Measurements from ENCODE around the gene HMGN2. TPM values are rescaled to one million over a fixed set of nuclear protein-coding genes. Genes with fewer than 3 reads are reported as not detected.

Gene HMGN2
- total RNA-seq, 1 experiment from 2014 or later = 421 TPM

DNA sequence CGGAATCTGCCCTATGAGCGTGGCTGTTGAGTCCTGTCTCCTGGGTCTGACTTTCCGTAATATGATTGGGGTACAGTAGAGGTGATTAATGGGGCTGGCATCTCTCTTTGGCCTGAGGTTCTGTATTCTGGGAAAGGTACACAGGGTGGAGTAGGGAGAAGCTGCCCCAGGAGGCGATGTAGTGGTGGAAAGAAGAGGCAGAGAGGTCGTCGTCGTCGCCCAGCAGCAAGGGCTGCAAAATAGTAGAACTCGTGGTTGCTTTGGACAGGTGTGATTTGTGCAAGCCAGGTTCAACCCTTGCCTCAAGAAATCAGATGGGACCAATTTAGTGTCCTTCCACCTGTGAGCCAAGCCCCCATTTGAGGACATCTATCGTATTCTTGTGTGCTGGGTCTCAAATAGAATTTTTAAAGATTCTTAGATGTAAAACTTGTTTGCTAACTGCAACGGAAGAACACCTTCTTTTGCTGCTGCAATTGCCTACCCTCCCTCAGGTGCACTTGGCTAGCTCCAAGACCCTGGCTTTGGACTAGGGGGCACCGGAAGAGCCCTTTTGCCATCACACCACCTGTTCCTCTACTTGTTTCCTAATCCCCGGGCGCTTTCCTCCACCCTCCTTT is 1.3 kb upstream of the HMGN2 start:
- Mint-ChIP-seq H3K27me3 (ENCODE audit: insufficient read depth, unreplicated experiment) (no peaks in the 10 kb centered on the region), H3K4me3 (ENCODE audit: unreplicated experiment) (peak overlapping the region; percentile 80), H3K27ac (ENCODE audit: unreplicated experiment) (peak overlapping the region; percentile 24), H3K4me1 (ENCODE audit: low read depth, unreplicated experiment) (peaks cover 12% of the 10 kb centered on the region), H3K36me3 (ENCODE audit: insufficient read depth, unreplicated experiment) (peaks cover 68% of the 10 kb centered on the region), H3K9me3 (ENCODE audit: unreplicated experiment) (no peaks in the 10 kb centered on the region)
- Histone ChIP-seq H3K4me1 (peaks cover 15% of the 10 kb centered on the region), H3K36me3 (ENCODE audit: control insufficient read depth, insufficient read depth, low read length) (peaks cover 1% of the 10 kb centered on the region), H3K27me3 (replicated peaks; ENCODE audit: control insufficient read depth, insufficient read depth, low read length) (no peaks in the 10 kb centered on the region), H3K9me3 (no peaks in the 10 kb centered on the region), H3K4me3 (ENCODE audit: low read depth, low read length) (peak overlapping the region; percentile 78)
- ChIA-PET CTCF (interaction anchor here (1.0 to 1.7 kb wide), 4 partner anchors 33 to 54 kb away, joined by 3 to 15 read pairs (median 5); partner anchors contain the start of gene DHDDS), POLR2A (interaction anchor here (0.7 to 1.7 kb wide), 3 partner anchors 30 to 39 kb away, joined by 3 to 8 read pairs (median 3); partner anchors contain the start of gene DHDDS)
- DNase-seq = no peak
- intact Hi-C loops (cut with micrococcal nuclease; ENCODE audit: unreplicated experiment) = loop anchor here (1.0 to 5.0 kb wide), 2 partner anchors 39 to 119 kb away; partner anchors contain the start of genes CRYBG2 and DHDDS
- no TSS peak for BruUV-seq (replicated peaks)
- TF ChIP-seq, protein P1, sequence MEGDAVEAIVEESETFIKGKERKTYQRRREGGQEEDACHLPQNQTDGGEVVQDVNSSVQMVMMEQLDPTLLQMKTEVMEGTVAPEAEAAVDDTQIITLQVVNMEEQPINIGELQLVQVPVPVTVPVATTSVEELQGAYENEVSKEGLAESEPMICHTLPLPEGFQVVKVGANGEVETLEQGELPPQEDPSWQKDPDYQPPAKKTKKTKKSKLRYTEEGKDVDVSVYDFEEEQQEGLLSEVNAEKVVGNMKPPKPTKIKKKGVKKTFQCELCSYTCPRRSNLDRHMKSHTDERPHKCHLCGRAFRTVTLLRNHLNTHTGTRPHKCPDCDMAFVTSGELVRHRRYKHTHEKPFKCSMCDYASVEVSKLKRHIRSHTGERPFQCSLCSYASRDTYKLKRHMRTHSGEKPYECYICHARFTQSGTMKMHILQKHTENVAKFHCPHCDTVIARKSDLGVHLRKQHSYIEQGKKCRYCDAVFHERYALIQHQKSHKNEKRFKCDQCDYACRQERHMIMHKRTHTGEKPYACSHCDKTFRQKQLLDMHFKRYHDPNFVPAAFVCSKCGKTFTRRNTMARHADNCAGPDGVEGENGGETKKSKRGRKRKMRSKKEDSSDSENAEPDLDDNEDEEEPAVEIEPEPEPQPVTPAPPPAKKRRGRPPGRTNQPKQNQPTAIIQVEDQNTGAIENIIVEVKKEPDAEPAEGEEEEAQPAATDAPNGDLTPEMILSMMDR (IDR thresholded peaks at IDR 0.05; ENCODE audit: insufficient read depth in 1 of 2, low read depth in 1 of 2, low read length in 1 of 2, severe bottlenecking in 1 of 2, unreplicated experiment in 1 of 2) = no peak

DNA sequence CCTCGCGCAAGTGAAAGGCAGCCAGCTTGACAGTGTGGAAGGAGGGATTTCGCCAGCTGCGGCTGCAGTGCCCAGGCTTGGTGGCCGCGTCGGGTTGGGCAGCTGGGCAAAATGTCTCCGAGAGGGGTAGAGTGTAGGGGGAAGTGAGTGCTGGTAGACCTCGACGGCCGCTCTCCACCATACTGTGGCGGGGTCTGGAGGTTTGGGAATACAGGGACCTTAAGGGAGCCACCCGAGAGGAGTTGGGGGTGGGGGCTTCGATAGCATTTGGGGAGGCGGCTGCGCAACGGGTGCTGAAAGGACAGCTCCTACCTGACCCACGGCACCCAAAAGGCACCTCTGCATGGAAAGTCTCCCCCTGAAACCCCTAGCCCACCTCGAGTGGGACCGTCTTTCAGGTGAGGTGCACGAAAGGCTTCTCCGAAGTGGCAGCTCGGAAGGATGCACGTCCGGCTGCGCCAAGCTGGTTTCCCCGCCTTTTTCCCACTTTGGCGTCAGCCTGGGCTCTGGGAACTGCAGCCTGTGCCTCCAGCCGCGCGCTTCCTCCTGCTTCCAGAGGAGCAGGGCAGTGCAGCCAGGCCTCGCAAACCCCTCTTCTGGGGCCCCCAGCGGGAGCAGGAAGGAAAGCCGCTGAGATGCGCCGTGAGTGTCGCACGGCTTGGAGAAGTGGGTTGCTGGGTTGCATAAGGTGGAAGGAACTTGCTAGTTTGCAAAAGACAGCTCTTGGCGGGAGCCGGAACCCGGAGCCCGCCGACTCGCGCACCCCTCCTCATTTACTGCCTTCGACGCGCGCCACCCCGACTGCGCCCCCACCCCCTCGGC is 531 bp upstream of the HMGN2 start:
- peak; percentile 77 to 83 for DNase-seq
- Mint-ChIP-seq H3K4me3 (ENCODE audit: unreplicated experiment) (peak overlapping the region; percentile 80), H3K27ac (ENCODE audit: unreplicated experiment) (peak overlapping the region; percentile 88), H3K4me1 (ENCODE audit: low read depth, unreplicated experiment) (peaks cover 12% of the 10 kb centered on the region), H3K9me3 (ENCODE audit: unreplicated experiment) (no peaks in the 10 kb centered on the region), H3K36me3 (ENCODE audit: insufficient read depth, unreplicated experiment) (peaks cover 71% of the 10 kb centered on the region), H3K27me3 (ENCODE audit: insufficient read depth, unreplicated experiment) (no peaks in the 10 kb centered on the region)
- Histone ChIP-seq H3K27me3 (replicated peaks; ENCODE audit: control insufficient read depth, insufficient read depth, low read length) (no peaks in the 10 kb centered on the region), H3K4me1 (peaks cover 15% of the 10 kb centered on the region), H3K4me3 (ENCODE audit: low read depth, low read length) (peak overlapping the region; percentile 78), H3K36me3 (ENCODE audit: control insufficient read depth, insufficient read depth, low read length) (peaks cover 2% of the 10 kb centered on the region), H3K9me3 (no peaks in the 10 kb centered on the region)
- intact Hi-C loops (cut with micrococcal nuclease; ENCODE audit: unreplicated experiment) = loop anchor here (1.0 to 5.0 kb wide), 2 partner anchors 39 to 119 kb away; partner anchors contain the start of genes CRYBG2 and DHDDS
- BruUV-seq (replicated peaks) = TSS peak; percentile 46
- CTCF ChIA-PET = interaction anchor here (0.6 to 1.7 kb wide), 4 partner anchors 29 to 149 kb away, joined by 3 to 7 read pairs (median 5); partner anchors contain the start of gene DHDDS
- POLR2A ChIA-PET = interaction anchor here (0.5 to 1.7 kb wide), 3 partner anchors 30 to 42 kb away, joined by 3 to 8 read pairs (median 4); partner anchors contain the start of gene DHDDS
- TF ChIP-seq, protein P1 (IDR thresholded peaks at IDR 0.05; ENCODE audit: insufficient read depth in 1 of 2, low read depth in 1 of 2, low read length in 1 of 2, severe bottlenecking in 1 of 2, unreplicated experiment in 1 of 2) = no peak

All from Caco-2 (cell line).